Panc1 (cell line): ENCODE data around the gene VPS51. TPM values are rescaled to one million over a fixed set of nuclear protein-coding genes. Genes with fewer than 3 reads are reported as not detected.
A peak's percentile ranks its signal among the peaks of the same experiment; 100 is the strongest.

Experiments
- ATAC-seq: fragments of 200-7000 bp; cut with Tn5 transposase; 2 replicates; pipeline ENCODE4 v1.9.1; 2020; ENCODE audit warnings: mild to moderate bottlenecking, moderate library complexity
- BruUV-seq: library from RNA; stranded (reverse); fragments of 400-500 nt; replicated peaks from 2 replicates; lab custom pipeline; 2021; lab: Mats Ljungman, UMichigan
- CTCF ChIA-PET: fragments of 300-600 bp; sonication (Branson Sonifier 250); formaldehyde crosslinking; loops from one replicate; lab custom pipeline; 2022; ENCODE audit warnings: antibody characterized with exemption; lab: Charles Lee
- POLR2A ChIA-PET: fragments of 300-600 bp; sonication (Branson Sonifier 250); formaldehyde crosslinking; loops from one replicate; lab custom pipeline; 2022; ENCODE audit warnings: antibody characterized with exemption; lab: Charles Lee
- DNase-seq: peaks from one replicate; pipeline ENCODE4 v3.0.0-alpha.2; 2010; ENCODE audit warnings: low read depth, low spot score
- H3K27ac ChIP-seq: 2 replicates; pipeline ENCODE4 v1.5.1; 2011; ENCODE audit warnings: mild to moderate bottlenecking, low read length, inconsistent platforms
- H3K27me3 ChIP-seq: fragments of 200-500 bp; sonication (Bioruptor generic); 2 replicates; pipeline ENCODE4 v1.6.0; 2014; ENCODE audit warnings: low read length, inconsistent platforms; ENCODE audit not compliant: control insufficient read depth, insufficient read depth
- H3K36me3 ChIP-seq: fragments of 200-500 bp; sonication (Bioruptor generic); 2 replicates; pipeline ENCODE4 v1.5.1; 2014; ENCODE audit warnings: inconsistent platforms, mild to moderate bottlenecking, low read length, moderate library complexity; ENCODE audit not compliant: control insufficient read depth, insufficient read depth
- H3K4me1 ChIP-seq: 2 replicates; pipeline ENCODE4 v1.5.1; 2011; ENCODE audit warnings: inconsistent platforms, mild to moderate bottlenecking, low read length, moderate library complexity; ENCODE audit not compliant: control insufficient read depth, insufficient read depth
- H3K4me3 ChIP-seq, 2 experiments: 2 replicates each; pipeline ENCODE4 v1.5.1; 2011 to 2012; ENCODE audit warnings: low read depth in 2 of 2, low read length in 2 of 2, mild to moderate bottlenecking in 2 of 2, inconsistent platforms in 1 of 2, moderate library complexity in 1 of 2
- H3K9me3 ChIP-seq: fragments of 200-500 bp; sonication (Bioruptor generic); 2 replicates; pipeline ENCODE4 v1.5.1; 2014; ENCODE audit warnings: low read depth, mild to moderate bottlenecking, inconsistent platforms, low read length, moderate library complexity; ENCODE audit not compliant: control insufficient read depth, insufficient read depth
- POLR2AphosphoS5 ChIP-seq: IDR thresholded peaks from 2 replicates; pipeline ENCODE4 v1.6.1; 2012; ENCODE audit warnings: mild to moderate bottlenecking, low read depth, low read length, moderate library complexity
- SIN3A ChIP-seq: IDR thresholded peaks from 2 replicates; pipeline ENCODE4 v1.6.1; 2012; ENCODE audit warnings: low read depth, mild to moderate bottlenecking, low read length, moderate library complexity, borderline replicate concordance; ENCODE audit not compliant: insufficient read depth
- TCF7L2 ChIP-seq: IDR thresholded peaks from 2 replicates; pipeline ENCODE4 v1.6.1; 2011; ENCODE audit warnings: mild to moderate bottlenecking, low read depth, low read length, inconsistent platforms
- in situ Hi-C: cut with HindIII; loops from 2 replicates; pipeline ENCODE4 v1.10.0; 2016; ENCODE audit warnings: low sequenced_read_pairs, low pct_unique_long_range_greater_than_20kb
- intact Hi-C: fragments of 100-400 bp; cut with micrococcal nuclease; formaldehyde crosslinking; loops from one replicate; pipeline ENCODE4 v1.10.0; 2022; ENCODE audit not compliant: unreplicated experiment
- total RNA-seq: library from RNA; stranded (reverse); gene quantifications from one replicate; pipeline ENCODE4 v1.2.1, GENCODE V29; 2021; ENCODE audit not compliant: unreplicated experiment
- TF ChIP-seq, protein P1 (sequence below), 2 experiments: IDR thresholded peaks; 2 replicates each; pipeline ENCODE4 v1.6.1; 2011 to 2012; ENCODE audit warnings: low read depth in 2 of 2, control low read depth in 1 of 2, low read length in 1 of 2, mild to moderate bottlenecking in 1 of 2, moderate library complexity in 1 of 2; ENCODE audit not compliant: insufficient read depth in 1 of 2
- TF ChIP-seq, protein P2 (sequence below): fragments of 450-650 bp; IDR thresholded peaks from 2 replicates; pipeline ENCODE4 v1.5.1; 2017; ENCODE audit warnings: mild to moderate bottlenecking

The VPS51 gene
- total RNA-seq, 1 experiment from 2014 or later: 101 TPM

DNA sequence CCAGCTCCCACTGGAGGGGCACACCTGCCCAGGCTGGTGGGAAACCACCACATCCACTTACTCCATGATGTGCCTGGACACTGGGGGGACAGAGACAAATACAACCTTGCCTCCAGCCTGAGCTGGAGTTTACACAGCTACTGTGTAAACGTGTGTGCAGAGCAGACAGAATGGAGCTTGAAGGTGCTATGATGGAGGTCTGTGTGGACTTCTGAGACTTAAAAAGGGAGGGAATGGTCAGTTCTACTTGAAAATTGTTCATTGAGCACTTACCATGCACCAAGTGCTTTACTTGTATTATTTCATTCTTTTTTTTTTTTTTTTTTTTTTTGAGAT lies 23.4 kb upstream of the VPS51 start:
- TF ChIP-seq, protein P1, sequence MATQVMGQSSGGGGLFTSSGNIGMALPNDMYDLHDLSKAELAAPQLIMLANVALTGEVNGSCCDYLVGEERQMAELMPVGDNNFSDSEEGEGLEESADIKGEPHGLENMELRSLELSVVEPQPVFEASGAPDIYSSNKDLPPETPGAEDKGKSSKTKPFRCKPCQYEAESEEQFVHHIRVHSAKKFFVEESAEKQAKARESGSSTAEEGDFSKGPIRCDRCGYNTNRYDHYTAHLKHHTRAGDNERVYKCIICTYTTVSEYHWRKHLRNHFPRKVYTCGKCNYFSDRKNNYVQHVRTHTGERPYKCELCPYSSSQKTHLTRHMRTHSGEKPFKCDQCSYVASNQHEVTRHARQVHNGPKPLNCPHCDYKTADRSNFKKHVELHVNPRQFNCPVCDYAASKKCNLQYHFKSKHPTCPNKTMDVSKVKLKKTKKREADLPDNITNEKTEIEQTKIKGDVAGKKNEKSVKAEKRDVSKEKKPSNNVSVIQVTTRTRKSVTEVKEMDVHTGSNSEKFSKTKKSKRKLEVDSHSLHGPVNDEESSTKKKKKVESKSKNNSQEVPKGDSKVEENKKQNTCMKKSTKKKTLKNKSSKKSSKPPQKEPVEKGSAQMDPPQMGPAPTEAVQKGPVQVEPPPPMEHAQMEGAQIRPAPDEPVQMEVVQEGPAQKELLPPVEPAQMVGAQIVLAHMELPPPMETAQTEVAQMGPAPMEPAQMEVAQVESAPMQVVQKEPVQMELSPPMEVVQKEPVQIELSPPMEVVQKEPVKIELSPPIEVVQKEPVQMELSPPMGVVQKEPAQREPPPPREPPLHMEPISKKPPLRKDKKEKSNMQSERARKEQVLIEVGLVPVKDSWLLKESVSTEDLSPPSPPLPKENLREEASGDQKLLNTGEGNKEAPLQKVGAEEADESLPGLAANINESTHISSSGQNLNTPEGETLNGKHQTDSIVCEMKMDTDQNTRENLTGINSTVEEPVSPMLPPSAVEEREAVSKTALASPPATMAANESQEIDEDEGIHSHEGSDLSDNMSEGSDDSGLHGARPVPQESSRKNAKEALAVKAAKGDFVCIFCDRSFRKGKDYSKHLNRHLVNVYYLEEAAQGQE (IDR thresholded peaks at IDR 0.05; ENCODE audit: insufficient read depth in 1 of 2, low read depth in 2 of 2, low read length in 1 of 2): no peak
- TF ChIP-seq, protein P2, sequence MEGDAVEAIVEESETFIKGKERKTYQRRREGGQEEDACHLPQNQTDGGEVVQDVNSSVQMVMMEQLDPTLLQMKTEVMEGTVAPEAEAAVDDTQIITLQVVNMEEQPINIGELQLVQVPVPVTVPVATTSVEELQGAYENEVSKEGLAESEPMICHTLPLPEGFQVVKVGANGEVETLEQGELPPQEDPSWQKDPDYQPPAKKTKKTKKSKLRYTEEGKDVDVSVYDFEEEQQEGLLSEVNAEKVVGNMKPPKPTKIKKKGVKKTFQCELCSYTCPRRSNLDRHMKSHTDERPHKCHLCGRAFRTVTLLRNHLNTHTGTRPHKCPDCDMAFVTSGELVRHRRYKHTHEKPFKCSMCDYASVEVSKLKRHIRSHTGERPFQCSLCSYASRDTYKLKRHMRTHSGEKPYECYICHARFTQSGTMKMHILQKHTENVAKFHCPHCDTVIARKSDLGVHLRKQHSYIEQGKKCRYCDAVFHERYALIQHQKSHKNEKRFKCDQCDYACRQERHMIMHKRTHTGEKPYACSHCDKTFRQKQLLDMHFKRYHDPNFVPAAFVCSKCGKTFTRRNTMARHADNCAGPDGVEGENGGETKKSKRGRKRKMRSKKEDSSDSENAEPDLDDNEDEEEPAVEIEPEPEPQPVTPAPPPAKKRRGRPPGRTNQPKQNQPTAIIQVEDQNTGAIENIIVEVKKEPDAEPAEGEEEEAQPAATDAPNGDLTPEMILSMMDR: no peak
- TF ChIP-seq SIN3A: no peak
- TF ChIP-seq POLR2AphosphoS5: no peak
- no peak for TF ChIP-seq TCF7L2
- Histone ChIP-seq H3K9me3 (no peaks in the 10 kb centered on the region), H3K36me3 (no peaks in the 10 kb centered on the region), H3K27me3 (no peaks in the 10 kb centered on the region), H3K27ac (no peak overlapping the region), H3K4me3 (no peak overlapping the region), H3K4me1 (peaks cover under 1% of the 10 kb centered on the region; the same call in 1 of the 2 replicates)
- in situ Hi-C loops: no loop called here
- DNase-seq (no peak), ATAC-seq (no peak)
- intact Hi-C loops: no loop called here
- POLR2A ChIA-PET: no interaction called here
- CTCF ChIA-PET: no interaction called here
- no TSS peak for BruUV-seq

DNA sequence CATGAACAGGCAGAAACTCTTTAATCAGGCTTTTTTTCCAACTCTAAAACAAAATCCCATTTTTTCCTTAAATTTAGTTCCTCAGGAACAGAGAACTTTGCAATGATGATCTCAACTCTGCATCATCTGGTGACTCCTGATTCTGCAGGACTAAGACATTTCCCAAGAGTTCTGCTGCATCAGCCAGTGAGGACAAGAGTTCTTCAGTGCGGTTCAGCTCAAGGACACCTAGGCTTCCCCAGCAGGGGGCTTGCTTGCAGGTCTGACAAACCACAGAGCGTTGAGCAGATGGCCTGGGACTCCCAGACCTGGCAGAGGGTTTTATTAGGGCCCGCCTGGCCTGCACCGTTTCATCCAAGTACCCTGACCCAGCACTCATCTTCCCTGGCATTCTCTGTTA lies 18.6 kb upstream of the VPS51 start:
- no peaks in the 10 kb centered on the region for H3K9me3 ChIP-seq
- intact Hi-C loops (no loop called here), in situ Hi-C loops (no loop called here)
- H3K27ac ChIP-seq: peak overlapping the region; percentile 41
- CTCF ChIA-PET: interaction anchor here (0.6 kb wide), 1 partner anchor 239 kb away, joined by 3 read pairs; no protein-coding TSS in a partner anchor
- no peaks in the 10 kb centered on the region for H3K27me3 ChIP-seq
- no peak overlapping the region for H3K4me3 ChIP-seq
- no peak for TF ChIP-seq POLR2AphosphoS5
- TF ChIP-seq, protein P1 (IDR thresholded peaks at IDR 0.05; ENCODE audit: insufficient read depth in 1 of 2, low read depth in 2 of 2, low read length in 1 of 2): no peak
- TF ChIP-seq TCF7L2: no peak
- TF ChIP-seq, protein P2: no peak
- no peak for TF ChIP-seq SIN3A
- no peak for DNase-seq
- POLR2A ChIA-PET: no interaction called here
- ATAC-seq: 0 out of 2 replicates have a peak, but pooled peaks have one; percentile 20
- peaks cover 5% of the 10 kb centered on the region; the same call in 1 of the 2 replicates for H3K36me3 ChIP-seq
- no TSS peak for BruUV-seq
- peaks cover 20% of the 10 kb centered on the region for H3K4me1 ChIP-seq
